IMR-90 (cell line): ENCODE measurements around the gene C1QTNF8. TPM values are rescaled to one million over a fixed set of nuclear protein-coding genes. Genes with fewer than 3 reads are reported as not detected.

Experiments
- ATAC-seq: fragments of 200-7000 bp; cut with Tn5 transposase; 2 replicates; pipeline ENCODE4 v1.9.1; 2020; ENCODE audit warnings: low read depth, mild to moderate bottlenecking, moderate library complexity
- BruUV-seq: library from RNA; stranded (reverse); fragments of 400-500 nt; replicated peaks from 2 replicates; lab custom pipeline; 2021; lab: Mats Ljungman, UMichigan
- CTCF ChIA-PET: fragments of 300-600 bp; formaldehyde crosslinking; extraction: SDS; loops from one replicate; lab custom pipeline; 2021; ENCODE audit warnings: antibody characterized with exemption; lab: Yijun Ruan, JAX
- POLR2A ChIA-PET: fragments of 300-600 bp; sonication (Branson Sonifier 250); formaldehyde crosslinking; loops from one replicate; lab custom pipeline; 2022; ENCODE audit warnings: antibody characterized with exemption; ENCODE audit not compliant: unreplicated experiment; lab: Charles Lee
- DNase-seq: peaks from one replicate; pipeline ENCODE4 v3.0.0; 2013
- H2AFZ ChIP-seq: replicated peaks from 2 replicates; pipeline ENCODE3; 2013; ENCODE audit warnings: low read length, mild to moderate bottlenecking; ENCODE audit not compliant: poor library complexity
- H2AK5ac ChIP-seq: 2 replicates; pipeline ENCODE4 v1.6.1; 2013; ENCODE audit warnings: low read depth, low read length, inconsistent platforms
- H2AK9ac ChIP-seq: replicated peaks from 2 replicates; pipeline ENCODE3; 2013; ENCODE audit warnings: mild to moderate bottlenecking, low read depth, low read length, moderate library complexity; ENCODE audit not compliant: poor library complexity
- H2BK120ac ChIP-seq: 2 replicates; pipeline ENCODE4 v1.6.1; 2013; ENCODE audit warnings: low read depth, low read length, inconsistent platforms
- H2BK15ac ChIP-seq: 3 replicates; pipeline ENCODE4 v1.6.1; 2013; ENCODE audit warnings: low read depth, low read length, inconsistent platforms
- H2BK20ac ChIP-seq: 2 replicates; pipeline ENCODE4 v1.6.1; 2013; ENCODE audit warnings: low read depth, mild to moderate bottlenecking, inconsistent platforms, low read length, moderate library complexity
- H2BK5ac ChIP-seq: 2 replicates; pipeline ENCODE4 v1.6.1; 2013; ENCODE audit warnings: mild to moderate bottlenecking, low read depth, low read length, inconsistent platforms; ENCODE audit not compliant: poor library complexity, severe bottlenecking
- H3K14ac ChIP-seq: replicated peaks from 2 replicates; pipeline ENCODE4 v1.6.1; 2013; ENCODE audit warnings: low read depth, low read length, inconsistent platforms
- H3K18ac ChIP-seq: 2 replicates; pipeline ENCODE4 v1.6.1; 2013; ENCODE audit warnings: low read depth, low read length, control low read depth
- H3K23ac ChIP-seq: 2 replicates; pipeline ENCODE4 v1.6.1; 2013; ENCODE audit warnings: low read depth, low read length, inconsistent platforms
- H3K27ac ChIP-seq: 2 replicates; pipeline ENCODE4 v1.5.1; 2013; ENCODE audit warnings: mild to moderate bottlenecking, control low read depth, low read length; ENCODE audit not compliant: insufficient read depth
- H3K27me3 ChIP-seq: 2 replicates; pipeline ENCODE4 v1.6.1; 2013; ENCODE audit warnings: low read length; ENCODE audit not compliant: control insufficient read depth, insufficient read depth
- H3K36me3 ChIP-seq: 2 replicates; pipeline ENCODE4 v1.6.1; 2013; ENCODE audit warnings: low read length, mixed read lengths; ENCODE audit not compliant: control insufficient read depth, insufficient read depth
- H3K4ac ChIP-seq: 2 replicates; pipeline ENCODE4 v1.6.1; 2013; ENCODE audit warnings: low read depth, low read length, inconsistent platforms
- H3K4me1 ChIP-seq: 2 replicates; pipeline ENCODE4 v1.6.1; 2013; ENCODE audit warnings: low read length, mixed read lengths; ENCODE audit not compliant: control insufficient read depth, insufficient read depth
- H3K4me2 ChIP-seq: 2 replicates; pipeline ENCODE4 v1.6.1; 2013; ENCODE audit warnings: low read depth, mild to moderate bottlenecking, control low read depth, low read length, moderate library complexity
- H3K4me3 ChIP-seq: 2 replicates; pipeline ENCODE4 v1.5.1; 2013; ENCODE audit warnings: low read depth, mild to moderate bottlenecking, control low read depth, low read length, moderate library complexity; ENCODE audit not compliant: insufficient read depth
- H3K56ac ChIP-seq: 2 replicates; pipeline ENCODE4 v1.6.1; 2013; ENCODE audit warnings: low read length, inconsistent platforms; ENCODE audit not compliant: insufficient read depth; ENCODE audit errors: extremely low read depth
- H3K79me1 ChIP-seq, 2 experiments: 2 replicates each; pipeline ENCODE4 v1.6.1; 2013; ENCODE audit warnings: low read length in 2 of 2, inconsistent platforms in 1 of 2, low read depth in 1 of 2
- H3K9ac ChIP-seq: 2 replicates; pipeline ENCODE4 v1.6.1; 2013; ENCODE audit warnings: low read depth, low read length, control low read depth
- H3K9me1 ChIP-seq: 2 replicates; pipeline ENCODE4 v1.6.1; 2013; ENCODE audit warnings: low read length, inconsistent platforms; ENCODE audit not compliant: insufficient read depth
- H3K9me3 ChIP-seq: 2 replicates; pipeline ENCODE4 v1.6.1; 2013; ENCODE audit warnings: low read length; ENCODE audit not compliant: control insufficient read depth, insufficient read depth
- H4K20me1 ChIP-seq: 2 replicates; pipeline ENCODE4 v1.6.1; 2013; ENCODE audit warnings: low read length, inconsistent platforms; ENCODE audit not compliant: insufficient read depth
- H4K5ac ChIP-seq: 2 replicates; pipeline ENCODE4 v1.6.1; 2013; ENCODE audit warnings: mild to moderate bottlenecking, low read depth, low read length, control low read depth
- H4K8ac ChIP-seq, 2 experiments: 2 replicates each; pipeline ENCODE4 v1.6.1; 2013; ENCODE audit warnings: low read depth in 2 of 2, low read length in 2 of 2, control low read depth in 1 of 2, inconsistent platforms in 1 of 2
- H4K91ac ChIP-seq: 2 replicates; pipeline ENCODE4 v1.6.1; 2013; ENCODE audit warnings: low read depth, low read length, inconsistent platforms; ENCODE audit not compliant: insufficient read depth
- CEBPB ChIP-seq: IDR thresholded peaks from 2 replicates; pipeline ENCODE4 v1.6.1; 2012; ENCODE audit warnings: low read depth, low read length, improper control_type of control experiment
- CTCF ChIP-seq: conservative IDR thresholded peaks from 2 replicates; pipeline ENCODE4 v1.5.1; 2012; ENCODE audit warnings: mild to moderate bottlenecking, low read depth, low read length, improper control_type of control experiment
- MAFK ChIP-seq: IDR thresholded peaks from 2 replicates; pipeline ENCODE4 v1.6.1; 2012; ENCODE audit warnings: low read depth, low read length, improper control_type of control experiment
- MAZ ChIP-seq: IDR thresholded peaks from 2 replicates; pipeline ENCODE4 v1.6.1; 2012; ENCODE audit warnings: low read depth, mild to moderate bottlenecking, low read length, improper control_type of control experiment, moderate library complexity, borderline replicate concordance
- NFE2L2 ChIP-seq: fragments of 150-350 bp; IDR thresholded peaks from 2 replicates; pipeline ENCODE4 v1.6.1; 2016; ENCODE audit warnings: low read depth, mild to moderate bottlenecking, low read length
- POLR2A ChIP-seq: IDR thresholded peaks from 2 replicates; pipeline ENCODE4 v1.6.1; 2012; ENCODE audit warnings: mild to moderate bottlenecking, low read depth, low read length
- SMC3 ChIP-seq: fragments of 150-350 bp; IDR thresholded peaks from 2 replicates; pipeline ENCODE4 v1.6.1; 2016; ENCODE audit warnings: low read depth, mild to moderate bottlenecking, antibody characterized with exemption, low read length, moderate library complexity
- WGBS, 2 experiments: methylation state at CpG; one replicate each; pipeline versions ENCODE4 v1.1.5 to v1.1.7; 2013; ENCODE audit warnings: missing lambda C conversion rate in 2 of 2; ENCODE audit not compliant: insufficient read length in 1 of 2; ENCODE audit errors: extremely low coverage in 2 of 2; 5-methylcytosine and 5-hydroxymethylcytosine counted together
- dilution Hi-C: fragments of 300-500 bp; cut with HindIII; formaldehyde crosslinking; loops from one replicate; pipeline ENCODE4 v1.14.3; 2018; ENCODE audit warnings: low sequenced_read_pairs; ENCODE audit not compliant: unreplicated experiment
- in situ Hi-C: fragments of 300-500 bp; cut with MboI; formaldehyde crosslinking; loops from 3 replicates; pipeline ENCODE4 v1.14.3; 2019; ENCODE audit warnings: low sequenced_read_pairs, inconsistent platforms, mixed read lengths
- intact Hi-C: fragments of 100-400 bp; cut with micrococcal nuclease; formaldehyde crosslinking; loops from 2 replicates; pipeline ENCODE4 v1.10.0; 2022
- polyA plus RNA-seq, 3 experiments: library from polyadenylated mRNA; depleted of rRNA; stranded (reverse); fragments of >200 nt; gene quantifications; 2 replicates each; pipeline ENCODE4 v1.2.3, GENCODE V29; 2012; ENCODE audit warnings: low replicate concordance in 1 of 3
- total RNA-seq: library from RNA; depleted of rRNA; stranded (reverse); fragments of >200 nt; gene quantifications from 2 replicates; pipeline ENCODE4 v1.2.3, GENCODE V29; 2012
- TF ChIP-seq, protein P1 (sequence below): fragments of 150-350 bp; IDR thresholded peaks from 2 replicates; pipeline ENCODE4 v1.6.1; 2017; ENCODE audit warnings: mild to moderate bottlenecking, antibody characterized with exemption, low read length, low read depth

C1QTNF8 gene
- total and polyA plus RNA-seq, 2 of the 4 experiments (the other 2 are of a cell fraction) = not detected

- H3K56ac ChIP-seq = no peak overlapping the region
- H3K27me3 ChIP-seq = peaks cover 21% of the 10 kb centered on the region; the same call in 1 of the 2 replicates
- no peak for DNase-seq
- no peak overlapping the region for H2BK20ac ChIP-seq
- H3K9ac ChIP-seq = no peak overlapping the region
- BruUV-seq = no TSS peak
- H3K14ac ChIP-seq = no peak overlapping the region
- intact Hi-C loops = no loop called here
- WGBS, 2 experiments = 62% methylated on average over 18 of the region's 22 CpGs; no CpG with 5 or more reads in 1 of the 2 experiments
- no peak overlapping the region for H4K8ac ChIP-seq
- no peak overlapping the region for H2AK5ac ChIP-seq
- H3K4ac ChIP-seq = no peak overlapping the region
- no peak overlapping the region for H2BK15ac ChIP-seq
- H4K20me1 ChIP-seq = no peaks in the 10 kb centered on the region
- no peak overlapping the region for H4K91ac ChIP-seq
- H3K36me3 ChIP-seq = no peaks in the 10 kb centered on the region
- dilution Hi-C loops = no loop called here
- H3K9me3 ChIP-seq = no peaks in the 10 kb centered on the region
- H4K5ac ChIP-seq = no peak overlapping the region
- in situ Hi-C loops = no loop called here
- no peak overlapping the region for H2AK9ac ChIP-seq
- no peak overlapping the region for H3K18ac ChIP-seq
- ChIA-PET CTCF (no interaction called here), POLR2A (no interaction called here)
- TF ChIP-seq SMC3 = no peak
- TF ChIP-seq CTCF = no peak
- TF ChIP-seq, protein P1, sequence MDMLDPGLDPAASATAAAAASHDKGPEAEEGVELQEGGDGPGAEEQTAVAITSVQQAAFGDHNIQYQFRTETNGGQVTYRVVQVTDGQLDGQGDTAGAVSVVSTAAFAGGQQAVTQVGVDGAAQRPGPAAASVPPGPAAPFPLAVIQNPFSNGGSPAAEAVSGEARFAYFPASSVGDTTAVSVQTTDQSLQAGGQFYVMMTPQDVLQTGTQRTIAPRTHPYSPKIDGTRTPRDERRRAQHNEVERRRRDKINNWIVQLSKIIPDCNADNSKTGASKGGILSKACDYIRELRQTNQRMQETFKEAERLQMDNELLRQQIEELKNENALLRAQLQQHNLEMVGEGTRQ = no peak
- no peak for TF ChIP-seq MAZ
- no peak for TF ChIP-seq POLR2A
- TF ChIP-seq NFE2L2 = no peak
- no peak for TF ChIP-seq MAFK
- TF ChIP-seq CEBPB = no peak
- ATAC-seq = no peak
- H3K4me3 ChIP-seq = no peak overlapping the region
- H3K9me1 ChIP-seq = no peaks in the 10 kb centered on the region
- peaks cover 2% of the 10 kb centered on the region; the same call in 1 of the 2 replicates for H3K4me1 ChIP-seq
- no peak overlapping the region for H2BK5ac ChIP-seq
- H3K27ac ChIP-seq = no peak overlapping the region
- no peaks in the 10 kb centered on the region for H3K79me1 ChIP-seq
- no peak overlapping the region for H2AFZ ChIP-seq
- no peak overlapping the region for H2BK120ac ChIP-seq
- H3K4me2 ChIP-seq = no peak overlapping the region
- no peak overlapping the region for H3K23ac ChIP-seq
These were observed 24.5 kb upstream of the C1QTNF8 start for GRCh38 chr16:1120577-1120941.
